Natural killer cell (primary cell): Measurements from ENCODE around the gene KRT36. TPM values are rescaled to one million over a fixed set of nuclear protein-coding genes. Genes with fewer than 3 reads are reported as not detected.

Experiments used
- ATAC-seq, 3 donors: fragments of 150-1000 bp in 2 of 3; fragments of 200-7000 bp in 1 of 3; cut with Tn5 transposase; 1 replicate in 1 of 3; 2 replicates in 2 of 3; pipeline ENCODE4 v1.10.0; 2021; ENCODE audit warnings: mild to moderate bottlenecking in 2 of 3, moderate library complexity in 2 of 3
- DNase-seq, 2 donors: peaks; one replicate each; pipeline versions ENCODE4 v3.0.0 to v3.0.0-alpha.2; 2013 to 2021; ENCODE audit warnings: mixed read lengths in 1 of 2
- H3K27ac ChIP-seq: one replicate; pipeline ENCODE4 v1.5.1; 2013; ENCODE audit warnings: mild to moderate bottlenecking, low read length
- H3K27me3 ChIP-seq: one replicate; pipeline ENCODE4 v1.6.1; 2013; ENCODE audit warnings: low read length; ENCODE audit not compliant: control insufficient read depth, insufficient read depth
- H3K36me3 ChIP-seq: one replicate; pipeline ENCODE4 v1.6.1; 2013; ENCODE audit warnings: low read length; ENCODE audit not compliant: control insufficient read depth, insufficient read depth
- H3K4me1 ChIP-seq: one replicate; pipeline ENCODE4 v1.6.1; 2013; ENCODE audit warnings: low read length; ENCODE audit not compliant: control insufficient read depth, insufficient read depth
- H3K4me3 ChIP-seq: one replicate; pipeline ENCODE4 v1.5.1; 2013; ENCODE audit warnings: low read length
- H3K9me3 ChIP-seq: one replicate; pipeline ENCODE4 v1.6.1; 2013; ENCODE audit warnings: low read length; ENCODE audit not compliant: control insufficient read depth, insufficient read depth
- H3K27ac Mint-ChIP-seq, 2 donors: one replicate each; pipeline ENCODE4 v1.8.0; 2022; ENCODE audit warnings: mild to moderate bottlenecking in 2 of 2, mixed read lengths in 2 of 2, moderate library complexity in 1 of 2
- H3K27me3 Mint-ChIP-seq, 2 donors: one replicate each; pipeline ENCODE4 v1.8.0; 2022; ENCODE audit warnings: low read depth in 2 of 2, mixed read lengths in 2 of 2
- H3K36me3 Mint-ChIP-seq: one replicate; pipeline ENCODE4 v1.8.0; 2022; ENCODE audit warnings: mixed read lengths
- H3K4me1 Mint-ChIP-seq, 2 donors: one replicate each; pipeline ENCODE4 v1.8.0; 2022; ENCODE audit warnings: mixed read lengths in 2 of 2
- H3K4me3 Mint-ChIP-seq: one replicate; pipeline ENCODE4 v1.8.0; 2022; ENCODE audit warnings: mild to moderate bottlenecking, moderate library complexity, mixed read lengths
- H3K9me3 Mint-ChIP-seq, 2 donors: one replicate each; pipeline ENCODE4 v1.8.0; 2022; ENCODE audit warnings: mixed read lengths in 2 of 2
- CTCF ChIP-seq: fragments of 200-600 bp; IDR thresholded peaks from one replicate; pipeline ENCODE4 v1.8.0; 2022; ENCODE audit warnings: antibody characterized with exemption
- WGBS: methylation state at CpG from one replicate; pipeline ENCODE4 v1.1.7; 2013; ENCODE audit warnings: missing lambda C conversion rate; ENCODE audit not compliant: insufficient coverage; 5-methylcytosine and 5-hydroxymethylcytosine counted together
- intact Hi-C: fragments of 100-400 bp; cut with micrococcal nuclease; formaldehyde crosslinking; loops from one replicate; pipeline ENCODE4 v1.14.2; 2022
- total RNA-seq, 4 donors: library from RNA; stranded (reverse); fragments of 120-200 nt in 1 of 4; gene quantifications; one replicate each; pipeline versions ENCODE4 v1.2.3 to v1.2.4, GENCODE V29; 2013 to 2022

KRT36 gene
- total RNA-seq, 3 donors from 2014 or later (not counting 1 experiment from before 2014, with no cell fraction given) = not detected

GRCh38 chr17:41453066-41453465, 36.6 kb downstream of the KRT36 start:
- no peaks in the 10 kb centered on the region for H3K36me3 Mint-ChIP-seq
- no peaks in the 10 kb centered on the region for H3K36me3 ChIP-seq
- intact Hi-C loops = no loop called here
- H3K4me3 Mint-ChIP-seq = no peak overlapping the region
- no peak for TF ChIP-seq CTCF
- DNase-seq = no peak
- no peak for ATAC-seq
- no peak overlapping the region for H3K27ac Mint-ChIP-seq
- H3K9me3 ChIP-seq = no peaks in the 10 kb centered on the region
- no peak overlapping the region for H3K27ac ChIP-seq
- no peak overlapping the region for H3K4me3 ChIP-seq
- H3K4me1 Mint-ChIP-seq = no peaks in the 10 kb centered on the region
- WGBS = 78% methylated on average over 3 of the region's 3 CpGs
- H3K9me3 Mint-ChIP-seq = no peaks in the 10 kb centered on the region
- H3K27me3 Mint-ChIP-seq = peaks cover 19 to 53% of the 10 kb centered on the region in 2 donors
- H3K4me1 ChIP-seq = no peaks in the 10 kb centered on the region
- no peaks in the 10 kb centered on the region for H3K27me3 ChIP-seq

GRCh38 chr17:41452281-41452680, 37.4 kb downstream of the KRT36 start:
- intact Hi-C loops = no loop called here
- Mint-ChIP-seq H3K36me3 (no peaks in the 10 kb centered on the region), H3K4me1 (no peaks in the 10 kb centered on the region), H3K4me3 (no peak overlapping the region), H3K9me3 (no peaks in the 10 kb centered on the region), H3K27ac (no peak overlapping the region), H3K27me3 (peaks cover 19 to 53% of the 10 kb centered on the region in 2 donors)
- 39% methylated on average over 4 of the region's 4 CpGs for WGBS
- Histone ChIP-seq H3K4me3 (no peak overlapping the region), H3K27me3 (no peaks in the 10 kb centered on the region), H3K36me3 (no peaks in the 10 kb centered on the region), H3K27ac (no peak overlapping the region), H3K4me1 (no peaks in the 10 kb centered on the region), H3K9me3 (no peaks in the 10 kb centered on the region)
- no peak for TF ChIP-seq CTCF
- DNase-seq (no peak), ATAC-seq (no peak)

GRCh38 chr17:41451154-41451728, 38.5 kb downstream of the KRT36 start:
- no peaks in the 10 kb centered on the region for H3K4me1 ChIP-seq
- ATAC-seq (no peak), DNase-seq (no peak)
- no peak overlapping the region for H3K27ac Mint-ChIP-seq
- H3K9me3 ChIP-seq = no peaks in the 10 kb centered on the region
- H3K4me1 Mint-ChIP-seq = no peaks in the 10 kb centered on the region
- peaks cover 19 to 53% of the 10 kb centered on the region in 2 donors for H3K27me3 Mint-ChIP-seq
- no peak overlapping the region for H3K4me3 Mint-ChIP-seq
- intact Hi-C loops = no loop called here
- H3K4me3 ChIP-seq = no peak overlapping the region
- H3K36me3 Mint-ChIP-seq = no peaks in the 10 kb centered on the region
- no peak overlapping the region for H3K27ac ChIP-seq
- no peaks in the 10 kb centered on the region for H3K27me3 ChIP-seq
- no peaks in the 10 kb centered on the region for H3K36me3 ChIP-seq
- 94% methylated on average over 2 of the region's 2 CpGs for WGBS
- TF ChIP-seq CTCF = no peak
- H3K9me3 Mint-ChIP-seq = no peaks in the 10 kb centered on the region

- no peak overlapping the region for H3K4me3 Mint-ChIP-seq
- intact Hi-C loops = no loop called here
- H3K36me3 Mint-ChIP-seq = no peaks in the 10 kb centered on the region
- Histone ChIP-seq H3K27ac (no peak overlapping the region), H3K27me3 (no peaks in the 10 kb centered on the region), H3K4me3 (no peak overlapping the region), H3K36me3 (no peaks in the 10 kb centered on the region), H3K9me3 (no peaks in the 10 kb centered on the region), H3K4me1 (no peaks in the 10 kb centered on the region)
- H3K4me1 Mint-ChIP-seq = no peaks in the 10 kb centered on the region
- DNase-seq (no peak), ATAC-seq (no peak)
- no peak for TF ChIP-seq CTCF
- peaks cover 22 to 58% of the 10 kb centered on the region in 2 donors for H3K27me3 Mint-ChIP-seq
- no peak overlapping the region for H3K27ac Mint-ChIP-seq
- WGBS = 76% methylated on average over 6 of the region's 6 CpGs
- H3K9me3 Mint-ChIP-seq = no peaks in the 10 kb centered on the region
Measured at GRCh38 chr17:41449008-41449407, 40.7 kb downstream of the KRT36 start.
